G401.6 (cell line): ENCODE results near the gene RIMKLA.
A peak's percentile ranks its signal among the peaks of the same experiment; 100 is the strongest.

Experiments
- FAIRE-seq: peaks from 2 replicates; lab custom pipeline; 2012; peaks lifted over from hg19 to GRCh38; lab: Jason Lieb, UNC

RIMKLA gene

DNA sequence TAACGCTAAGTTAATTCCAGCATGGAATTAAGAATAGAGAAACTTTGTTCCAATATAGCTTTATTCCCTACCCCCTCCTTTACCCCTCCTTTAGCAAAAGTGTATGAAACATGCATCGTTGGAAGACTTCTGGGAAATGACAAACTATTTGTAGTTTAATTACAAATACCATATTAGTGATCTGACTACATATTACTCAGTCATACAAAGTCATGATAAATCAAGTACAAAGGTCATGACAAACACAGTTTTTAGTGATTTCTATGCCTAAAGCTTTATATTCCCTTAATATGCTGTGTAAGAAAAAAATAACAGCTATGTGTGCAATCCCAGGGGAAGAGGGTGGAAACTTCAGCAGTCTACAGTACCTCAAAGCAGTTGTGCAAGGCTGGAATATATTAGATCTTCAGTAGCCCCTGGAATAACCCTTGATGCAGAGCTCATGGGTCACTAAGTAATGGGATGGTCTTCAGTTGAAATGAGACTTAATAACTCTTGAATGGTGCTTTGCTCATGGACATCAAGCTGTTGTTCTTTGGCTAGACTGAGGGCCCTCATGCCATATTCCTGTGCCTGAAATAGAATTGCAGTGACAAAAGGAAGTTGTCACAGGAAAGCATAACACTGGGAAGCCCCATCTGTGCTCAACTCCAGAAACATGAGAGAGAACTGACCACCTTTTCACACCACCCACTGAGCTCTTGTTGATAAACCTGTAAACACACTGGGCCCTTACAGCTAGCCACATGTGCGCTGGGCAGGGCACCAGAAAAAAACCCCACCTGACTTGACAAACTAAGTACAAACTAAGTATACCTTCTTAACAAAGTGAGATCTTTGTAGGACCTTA lies 49.9 kb downstream of the RIMKLA start:
- no peak for FAIRE-seq

DNA sequence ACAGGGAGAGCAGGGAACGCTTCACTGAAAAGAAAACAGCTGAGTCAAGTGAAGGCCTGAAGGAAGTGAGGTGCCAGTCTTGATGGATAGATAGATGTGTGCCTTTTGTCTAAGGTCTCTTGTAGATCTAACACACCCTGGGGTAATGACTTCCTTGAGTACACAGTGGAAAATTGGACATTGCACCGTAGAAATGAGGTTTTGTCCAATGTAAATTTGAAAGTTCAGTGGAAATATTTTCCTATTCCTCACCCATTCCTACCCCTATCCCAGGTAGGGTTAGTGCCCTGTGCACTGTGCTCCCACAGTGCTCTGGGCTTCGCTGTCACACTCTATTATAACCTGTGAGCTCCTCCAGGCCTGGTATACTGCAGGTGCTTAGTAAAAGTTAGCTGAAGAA lies 50.9 kb downstream of the RIMKLA start:
- FAIRE-seq = no peak

DNA sequence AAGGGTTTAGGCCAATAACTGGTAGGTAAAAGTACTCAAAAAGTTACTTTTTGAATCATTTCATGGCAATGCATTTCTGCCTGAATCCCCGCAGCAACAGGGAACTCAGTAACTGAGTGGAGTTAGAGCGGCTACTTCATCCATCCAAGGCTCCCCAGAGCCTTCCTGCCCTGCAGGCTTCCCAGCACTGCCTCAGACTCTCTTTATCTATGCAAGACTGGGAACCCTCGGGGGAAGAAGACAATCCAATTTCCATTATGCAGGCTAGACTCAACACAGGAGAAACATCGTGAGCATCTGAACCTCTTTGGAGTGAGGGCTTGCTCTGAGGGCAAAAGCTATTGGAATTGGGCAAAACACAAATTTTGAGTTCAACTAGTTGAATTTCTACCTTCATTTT lies 52.1 kb downstream of the RIMKLA start:
- FAIRE-seq = no peak

DNA sequence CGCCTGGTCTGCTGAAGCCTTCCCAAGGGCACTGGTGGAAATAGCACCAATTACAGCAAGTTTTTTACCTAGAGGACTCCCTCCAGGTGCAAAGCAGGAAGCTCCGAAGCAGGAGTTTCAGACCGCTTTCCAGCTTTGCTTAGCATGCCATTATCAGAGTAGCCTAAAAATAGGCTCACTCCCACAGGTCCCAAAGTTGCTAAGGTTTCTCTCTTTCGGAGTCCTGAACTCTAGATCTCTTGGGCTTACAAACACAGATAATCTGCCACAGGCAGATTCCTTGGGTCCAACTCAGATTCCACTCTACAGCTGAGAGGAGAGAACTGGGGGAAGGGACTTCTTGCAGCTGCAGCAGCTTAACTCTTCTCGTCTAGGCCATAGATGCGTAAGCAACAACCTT lies 52.8 kb downstream of the RIMKLA start:
- no peak for FAIRE-seq

DNA sequence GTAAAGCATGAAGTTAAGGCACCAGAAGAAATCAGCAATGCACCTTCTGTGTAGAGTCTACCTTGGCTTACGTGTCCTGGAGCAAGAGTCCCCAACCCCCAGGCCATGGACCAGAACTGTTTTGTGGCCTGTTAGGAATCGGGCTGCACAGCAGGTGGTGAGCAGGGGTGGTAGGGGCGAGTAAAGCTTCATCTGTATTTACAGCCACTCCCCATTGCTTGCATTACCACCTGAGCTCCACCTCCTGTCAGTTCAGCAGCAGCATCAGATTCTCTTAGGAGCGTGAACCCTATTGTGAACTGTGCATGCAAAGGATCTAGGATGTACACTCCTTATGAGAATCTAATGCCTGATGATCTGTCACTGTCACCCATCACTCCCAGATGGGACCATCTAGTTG lies 53.7 kb downstream of the RIMKLA start:
- no peak for FAIRE-seq

DNA sequence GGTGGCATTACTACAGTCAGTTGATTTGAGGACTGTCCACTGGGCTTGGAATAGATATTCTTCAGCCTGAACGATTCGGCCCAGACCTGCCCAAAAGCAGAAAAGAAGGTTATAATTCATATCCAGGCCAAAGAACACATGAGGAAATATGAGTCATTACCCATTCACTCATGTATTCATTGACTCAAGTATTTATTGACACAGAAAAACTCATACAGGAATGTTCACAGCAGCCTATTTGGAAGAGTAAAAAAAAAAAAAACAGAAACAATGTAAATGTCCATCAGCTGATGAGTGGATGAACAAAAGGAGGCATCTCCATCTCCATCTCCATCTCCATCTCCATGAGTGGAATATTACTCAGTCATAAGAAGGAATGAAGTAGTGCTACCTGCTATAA lies 59.3 kb downstream of the RIMKLA start:
- FAIRE-seq = no peak

DNA sequence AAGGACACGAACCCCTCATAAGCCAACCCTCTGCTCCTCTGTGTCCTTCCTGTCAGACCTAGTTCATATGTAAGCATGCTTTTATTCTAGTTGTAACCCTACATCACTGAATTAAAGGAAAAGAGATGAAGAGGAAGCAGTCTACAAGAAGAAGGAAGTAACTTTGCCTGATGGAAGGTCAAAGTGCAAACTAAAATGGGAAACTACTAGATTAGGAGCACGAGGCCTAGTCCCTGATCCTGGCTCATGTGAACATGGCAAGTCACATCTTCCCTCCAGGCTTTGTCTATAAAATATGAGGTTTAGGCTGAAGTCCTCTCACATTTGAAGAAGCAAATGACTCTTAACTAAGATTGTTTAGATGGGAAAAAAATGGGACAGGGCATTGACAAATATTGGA lies 62.1 kb downstream of the RIMKLA start:
- no peak for FAIRE-seq

DNA sequence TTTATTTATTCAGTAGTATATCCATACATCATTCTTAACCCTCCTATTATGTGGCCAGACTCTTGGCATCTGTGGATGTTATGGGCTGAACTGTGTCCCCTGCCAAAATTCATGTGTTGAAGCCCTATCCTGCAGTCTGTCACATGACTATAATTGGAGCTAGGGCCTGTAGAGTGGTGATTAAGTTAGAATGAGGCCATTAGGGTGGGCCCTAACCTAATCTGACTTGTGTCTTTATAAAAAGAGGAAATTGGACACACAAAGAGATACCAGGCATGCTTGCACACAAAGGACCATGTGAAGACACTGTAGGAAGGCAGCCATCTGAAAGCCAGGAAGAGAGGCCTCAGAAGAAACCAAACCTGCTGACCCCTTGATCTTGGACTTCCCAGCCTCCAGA lies 68.7 kb downstream of the RIMKLA start:
- FAIRE-seq = no peak

DNA sequence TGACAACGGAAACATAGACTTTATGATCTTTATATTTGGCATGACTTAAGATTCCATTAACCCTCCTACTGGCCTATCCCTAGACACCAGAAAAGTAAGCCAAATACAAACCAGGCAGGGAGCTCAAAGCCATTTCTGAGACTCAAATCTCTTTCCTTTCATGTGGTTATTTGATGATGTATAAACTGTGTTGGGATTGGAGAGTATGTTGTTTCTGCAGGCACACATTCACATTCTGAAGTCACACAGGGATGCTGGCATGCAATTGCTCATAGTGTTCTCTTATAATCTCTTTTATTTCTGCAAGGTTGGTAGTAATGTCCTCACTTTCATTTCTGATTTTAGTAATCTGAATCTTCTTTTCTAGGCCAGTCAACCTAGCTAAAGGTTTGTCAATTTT lies 69.5 kb downstream of the RIMKLA start:
- FAIRE-seq = no peak

DNA sequence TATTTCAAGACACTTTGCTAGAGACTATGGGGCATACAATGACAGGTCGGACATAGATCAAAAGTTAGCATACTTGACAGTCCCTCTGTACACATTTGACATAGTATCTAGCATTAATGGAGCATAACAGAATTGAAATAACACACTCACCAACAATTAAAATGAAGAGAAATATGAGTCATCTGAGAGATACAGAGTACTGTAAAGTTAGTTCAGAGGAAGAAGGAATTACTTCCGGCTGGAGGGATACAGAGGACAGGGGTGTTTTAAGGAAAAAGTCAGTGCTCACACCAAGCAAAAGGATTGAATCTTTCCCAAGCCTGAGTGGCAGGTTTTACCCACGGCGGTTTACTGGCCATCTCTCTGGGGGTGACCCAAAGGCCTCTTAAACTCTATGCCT lies 72.8 kb downstream of the RIMKLA start:
- no peak for FAIRE-seq

DNA sequence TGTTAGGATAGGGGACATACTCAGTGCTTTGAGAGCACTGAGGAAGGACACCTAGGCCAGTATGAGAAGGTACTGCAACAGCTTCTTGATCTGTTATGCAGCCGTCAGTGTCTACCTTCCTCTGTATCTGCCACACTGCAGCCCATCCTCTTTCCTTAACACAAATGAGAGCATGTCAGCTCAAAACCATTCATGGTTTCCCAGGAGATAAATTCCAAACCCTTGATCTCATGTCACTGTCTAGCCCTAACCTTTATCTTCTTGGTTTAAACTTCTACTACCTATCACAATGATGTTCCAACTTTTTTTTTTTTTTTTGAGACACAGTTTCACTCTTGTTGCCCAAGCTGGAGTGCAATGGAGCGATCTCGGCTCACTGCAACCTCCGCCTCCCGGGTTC lies 73.8 kb downstream of the RIMKLA start:
- no peak for FAIRE-seq

DNA sequence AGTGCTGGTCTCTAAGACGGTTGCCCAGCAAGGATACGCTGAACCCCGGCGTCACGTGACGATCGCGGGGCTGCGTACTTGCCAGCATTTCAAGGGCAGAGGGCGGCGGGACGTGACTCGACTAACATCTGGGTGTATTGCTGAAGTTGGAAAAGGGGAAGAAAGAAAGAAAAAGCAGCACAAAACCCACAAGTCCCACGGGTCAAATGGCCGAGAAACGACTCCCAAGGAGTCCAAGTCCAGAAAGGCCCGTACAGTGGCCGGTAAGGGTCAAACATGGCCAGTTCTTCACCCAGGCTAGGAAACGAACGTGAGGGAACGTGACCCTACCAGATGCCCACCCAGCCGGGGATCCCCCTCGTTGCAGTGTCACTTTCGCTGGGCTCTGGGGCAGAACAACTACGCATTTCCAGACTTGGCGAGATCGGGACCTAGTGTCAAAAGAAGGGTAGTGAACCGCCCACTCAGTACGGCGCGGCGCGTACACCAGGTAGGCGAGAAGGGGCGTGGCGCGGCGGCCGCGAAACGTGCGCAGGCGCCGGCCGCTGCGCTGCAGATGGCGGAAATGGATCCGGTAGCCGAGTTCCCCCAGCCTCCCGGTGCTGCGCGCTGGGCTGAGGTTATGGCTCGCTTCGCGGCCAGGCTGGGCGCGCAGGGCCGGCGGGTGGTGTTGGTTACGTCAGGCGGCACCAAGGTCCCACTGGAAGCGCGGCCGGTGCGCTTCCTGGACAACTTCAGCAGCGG lies 75.6 kb downstream of the RIMKLA start, which contains the start of the genes PPCS and ZMYND12:
PPCS (plus strand) TSS at position 534 of the 744 bp plus-strand sequence; CDS start at position 557, 23 bp downstream.
ZMYND12 (minus strand) TSS at position 13 of the 744 bp plus-strand sequence. CDS start 25 bp downstream, outside the sequence.
- no peak for FAIRE-seq

DNA sequence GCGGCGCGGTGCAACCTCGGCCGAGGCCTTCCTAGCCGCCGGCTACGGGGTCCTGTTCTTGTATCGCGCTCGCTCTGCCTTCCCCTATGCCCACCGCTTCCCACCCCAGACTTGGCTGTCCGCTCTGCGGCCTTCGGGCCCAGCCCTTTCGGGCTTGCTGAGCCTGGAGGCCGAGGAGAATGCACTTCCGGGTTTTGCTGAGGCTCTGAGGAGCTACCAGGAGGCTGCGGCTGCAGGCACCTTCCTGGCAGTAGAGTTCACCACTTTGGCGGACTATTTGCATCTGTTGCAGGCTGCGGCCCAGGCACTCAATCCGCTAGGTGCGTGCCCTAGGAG lies 76.1 kb downstream of the RIMKLA start:
- no peak for FAIRE-seq

DNA sequence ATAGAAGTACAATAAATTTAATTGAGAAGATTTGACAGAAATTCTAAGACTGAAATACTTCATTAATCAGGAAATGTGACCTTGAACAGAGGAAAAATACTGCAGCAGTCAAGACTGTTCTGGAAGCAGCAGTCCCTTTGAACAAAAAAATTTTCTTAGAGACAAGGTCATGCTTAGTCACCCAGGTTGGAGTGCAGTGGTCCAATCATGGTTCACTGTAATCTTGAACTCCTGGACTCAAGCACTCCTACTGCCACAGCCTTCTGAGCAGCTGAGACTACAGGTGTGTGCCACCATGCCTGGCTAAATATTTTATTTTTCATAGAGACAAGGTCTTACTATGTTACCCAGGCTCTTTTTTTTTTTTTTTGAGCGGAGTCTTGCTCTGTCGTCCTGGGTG lies 80.6 kb downstream of the RIMKLA start:
- FAIRE-seq = no peak

DNA sequence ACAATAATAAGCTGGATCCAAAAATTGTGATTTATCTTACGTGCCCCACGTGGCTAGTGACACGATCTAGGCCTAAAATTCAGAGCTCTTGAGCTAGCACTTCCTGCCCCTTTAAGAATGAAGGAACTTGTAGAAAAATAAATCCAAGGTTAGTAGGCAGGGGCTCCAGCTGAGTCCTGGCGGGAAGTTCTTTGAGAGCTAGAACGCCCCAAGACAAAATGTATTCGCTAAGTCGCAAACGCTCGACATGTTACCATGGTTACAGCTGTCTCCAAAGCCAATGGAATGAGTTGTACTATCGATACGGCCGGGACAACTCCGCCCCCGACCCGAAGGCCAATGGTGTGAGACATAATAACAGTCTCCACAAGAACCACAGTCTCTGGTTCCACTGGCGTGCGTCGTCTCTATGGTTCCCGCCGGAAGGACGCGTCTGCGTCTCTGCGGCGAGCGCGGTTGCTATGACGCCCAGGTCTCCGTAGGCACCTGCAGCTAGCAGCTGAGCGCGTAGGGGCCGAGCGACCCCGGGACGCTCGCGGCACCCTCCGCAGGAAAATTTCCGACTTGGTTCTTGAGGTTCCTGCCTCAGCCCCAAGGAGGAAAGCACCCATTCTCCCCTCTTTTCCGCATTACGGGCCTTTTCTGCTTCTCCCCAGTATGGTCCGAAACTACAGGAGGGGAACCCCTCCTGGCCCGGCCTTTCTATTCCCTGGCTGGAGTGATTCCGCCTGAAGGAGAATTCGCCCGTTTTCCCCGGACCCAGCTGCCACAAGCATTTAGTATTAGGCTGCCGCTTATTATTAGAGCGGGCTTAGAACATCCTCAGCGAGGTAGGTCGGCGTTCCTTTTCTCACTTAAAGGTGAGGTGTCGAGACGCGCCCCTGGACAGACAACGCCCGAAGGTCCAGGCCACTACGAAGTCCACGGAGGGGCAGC lies 82.5 kb downstream of the RIMKLA start, which contains the start of gene CCDC30:
CCDC30 (plus strand) TSS at position 459 of the 936 bp plus-strand sequence. CDS start 17,266 bp downstream, outside the sequence.
- FAIRE-seq = peak; percentile 100

DNA sequence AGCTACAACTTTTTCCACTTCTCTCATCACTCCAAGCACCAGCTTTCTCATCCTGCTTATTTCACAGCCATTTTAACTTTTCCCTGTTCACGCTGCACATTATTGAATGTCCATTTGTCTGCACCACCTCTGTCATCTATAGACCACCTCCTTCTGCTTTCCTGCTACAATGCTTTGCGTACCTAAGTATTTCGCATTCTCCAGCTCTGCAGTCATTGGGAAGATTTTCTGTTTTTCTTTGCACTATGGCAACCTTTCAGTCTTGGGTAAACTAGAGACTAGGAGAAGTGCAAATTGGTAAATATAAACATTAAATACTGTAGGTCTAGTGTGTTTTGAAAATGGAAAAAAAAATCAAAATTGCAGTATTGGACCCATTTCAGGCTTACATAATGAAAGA lies 83.3 kb downstream of the RIMKLA start:
- FAIRE-seq = no peak

DNA sequence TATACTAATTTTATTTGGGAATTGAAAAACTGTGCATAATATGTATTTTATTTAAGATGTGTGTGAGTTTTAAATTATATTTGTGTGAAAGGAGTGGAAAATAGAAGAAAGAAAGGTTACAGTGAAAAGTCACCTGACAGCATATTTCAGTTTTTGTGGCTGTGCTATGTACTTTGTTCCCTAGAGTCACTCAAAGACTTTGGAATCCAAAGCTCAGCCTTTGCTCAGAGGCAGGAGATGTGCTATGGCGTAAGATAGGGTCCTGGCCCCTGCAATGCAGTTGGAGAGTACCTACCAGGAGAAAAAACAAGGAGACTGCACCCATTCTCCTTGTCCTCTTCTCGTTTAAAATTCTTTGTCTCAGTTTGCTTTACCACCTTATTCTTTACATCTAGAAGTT lies 85.4 kb downstream of the RIMKLA start:
- FAIRE-seq = no peak

DNA sequence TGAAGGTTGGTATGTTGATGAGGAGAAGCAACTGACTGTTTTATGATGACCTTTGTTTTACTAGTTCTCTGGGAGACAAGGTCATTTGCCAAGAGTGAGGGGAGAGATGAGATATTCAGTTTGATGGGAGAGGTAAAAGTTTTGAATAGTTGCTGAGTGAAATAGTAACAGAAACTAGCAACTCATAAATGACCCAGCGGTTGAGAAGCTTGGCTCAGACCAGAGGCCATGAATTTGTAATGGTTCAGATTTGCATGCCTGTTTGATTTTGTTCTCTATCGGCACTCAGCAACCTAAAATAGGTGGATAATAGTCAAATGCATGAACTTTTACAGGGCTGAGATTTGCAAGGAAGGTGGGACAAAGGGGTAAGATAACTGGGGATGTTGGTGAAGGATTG lies 89.1 kb downstream of the RIMKLA start:
- FAIRE-seq = no peak
